Thyroid gland (tissue), 4 donors: Measurements from ENCODE around the gene COL23A1.

ENCODE experiments used
- CTCF ChIP-seq, 6 experiments: fragments of 200-600 bp in 3 of 6; fragments of 450-650 bp in 3 of 6; sonication (generic) in 3 of 6; IDR thresholded peaks; one replicate each; pipeline ENCODE4 v1.5.1; 2016 to 2019; ENCODE audit warnings: antibody characterized with exemption in 6 of 6, mild to moderate bottlenecking in 2 of 6, inconsistent platforms in 1 of 6, moderate library complexity in 1 of 6
- POLR2A ChIP-seq, 2 donors: fragments of 450-650 bp; IDR thresholded peaks; one replicate each; pipeline ENCODE4 v1.6.1; 2017; ENCODE audit warnings: antibody characterized with exemption in 2 of 2, mild to moderate bottlenecking in 2 of 2, moderate library complexity in 1 of 2

- TF ChIP-seq CTCF (IDR thresholded peaks at IDR 0.05) (no peak), POLR2A (IDR thresholded peaks at IDR 0.05) (no peak)
Measured at GRCh38 chr5:178191661-178192060, 398.5 kb downstream of the COL23A1 start.
